SJSA1 (cell line): ENCODE data around the gene ROBO4. TPM values are rescaled to one million over a fixed set of nuclear protein-coding genes. Genes with fewer than 3 reads are reported as not detected.

ENCODE experiments used
- DNase-seq, 2 experiments: peaks; one replicate each; pipeline ENCODE4 v3.0.0-alpha.2; 2015 to 2020; ENCODE audit warnings: low spot score in 2 of 2, low read depth in 1 of 2
- H3K27ac ChIP-seq: fragments of 250-450 bp; sonication (Bioruptor Pico); 2 replicates; pipeline ENCODE4 v1.5.1; 2020; ENCODE audit warnings: mild to moderate bottlenecking, moderate library complexity
- H3K27me3 ChIP-seq: fragments of 250-450 bp; sonication (Bioruptor Pico); replicated peaks from 2 replicates; pipeline ENCODE4 v1.5.1; 2020; ENCODE audit warnings: mild to moderate bottlenecking, moderate library complexity
- H3K36me3 ChIP-seq: fragments of 250-450 bp; sonication (Bioruptor Pico); 2 replicates; pipeline ENCODE4 v1.5.1; 2020; ENCODE audit warnings: mild to moderate bottlenecking
- H3K4me1 ChIP-seq: fragments of 250-450 bp; sonication (Bioruptor Pico); replicated peaks from 2 replicates; pipeline ENCODE4 v1.6.1; 2021; ENCODE audit warnings: mild to moderate bottlenecking
- H3K4me3 ChIP-seq: fragments of 250-450 bp; sonication (Bioruptor Pico); 2 replicates; pipeline ENCODE4 v1.5.1; 2020; ENCODE audit warnings: mild to moderate bottlenecking
- H3K9me3 ChIP-seq: fragments of 250-450 bp; sonication (Bioruptor Pico); replicated peaks from 2 replicates; pipeline ENCODE4 v1.5.1; 2020; ENCODE audit warnings: mild to moderate bottlenecking
- total RNA-seq: library from RNA; depleted of rRNA; stranded (reverse); fragments of >200 nt; shearing (Covaris generic); gene quantifications from 2 replicates; pipeline ENCODE4 v1.2.3, GENCODE V29; 2014

Gene ROBO4
- total RNA-seq, 1 experiment from 2014 or later = 0.97 TPM

DNA sequence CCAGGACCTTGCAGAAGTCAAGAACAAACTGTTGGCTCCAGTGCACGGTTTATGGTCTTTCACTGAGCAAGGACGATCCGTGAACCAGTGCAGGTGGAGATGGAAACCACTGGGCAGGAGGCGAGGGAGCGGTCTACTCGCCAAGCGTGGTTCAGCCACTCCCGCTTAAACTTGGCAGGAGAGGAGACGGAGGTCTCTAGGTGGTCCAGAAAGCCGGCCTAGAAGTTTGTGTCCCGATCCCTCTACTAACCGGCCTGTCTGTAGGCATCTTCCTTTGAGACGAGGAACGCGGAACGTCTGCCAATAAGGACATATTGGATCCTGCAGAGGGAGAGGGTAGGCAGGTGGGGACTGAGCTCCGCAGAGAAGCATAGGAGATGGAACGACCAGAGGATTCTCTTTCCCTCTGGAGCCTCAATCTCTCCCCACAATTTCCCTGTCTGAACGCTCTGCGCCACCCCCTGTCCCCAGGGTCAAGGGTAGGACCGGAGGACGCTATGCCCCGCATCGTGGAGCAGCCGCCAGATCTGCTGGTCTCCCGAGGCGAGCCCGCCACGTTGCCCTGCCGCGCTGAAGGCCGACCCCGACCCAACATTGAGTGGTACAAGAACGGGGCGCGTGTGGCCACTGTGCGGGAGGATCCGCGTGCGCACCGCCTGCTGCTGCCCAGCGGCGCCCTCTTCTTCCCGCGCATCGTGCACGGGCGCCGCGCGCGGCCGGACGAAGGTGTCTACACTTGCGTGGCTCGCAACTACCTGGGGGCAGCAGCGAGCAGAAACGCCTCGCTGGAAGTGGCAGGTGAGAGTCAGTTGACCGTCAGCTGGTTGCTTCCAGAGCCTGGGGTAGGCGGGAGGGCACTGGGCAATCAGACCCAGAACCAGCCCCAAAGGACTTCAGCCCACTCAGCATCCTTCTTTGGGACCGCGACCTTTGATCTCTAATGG, 29.1 kb downstream of the ROBO4 start:
- no peak for DNase-seq
- H3K9me3 ChIP-seq = no peaks in the 10 kb centered on the region
- peaks cover 41% of the 10 kb centered on the region for H3K27me3 ChIP-seq
- H3K4me1 ChIP-seq = peaks cover 4% of the 10 kb centered on the region; the same call in 1 of the 2 replicates
- H3K27ac ChIP-seq = no peak overlapping the region
- H3K36me3 ChIP-seq = no peaks in the 10 kb centered on the region
- H3K4me3 ChIP-seq = no peak overlapping the region

DNA sequence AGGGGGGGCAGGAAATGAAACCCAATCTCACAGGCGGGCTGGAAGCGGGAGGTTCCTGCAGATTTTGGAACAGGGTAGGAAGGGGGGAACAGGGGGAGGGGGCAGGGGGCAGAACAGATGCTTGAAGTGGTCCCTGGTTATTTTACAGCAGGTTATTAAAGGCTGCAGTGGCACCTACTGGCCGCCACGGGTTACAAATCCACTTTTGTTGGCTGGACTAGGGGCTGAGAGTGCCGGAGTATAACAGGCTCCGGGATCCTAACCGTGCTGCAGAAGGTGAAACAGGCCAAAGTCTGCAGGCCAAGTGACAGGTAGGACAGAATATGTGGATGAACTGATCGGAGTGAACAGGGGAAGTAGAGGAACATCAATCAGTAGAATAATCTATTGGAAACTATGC, 30.0 kb downstream of the ROBO4 start:
- DNase-seq = no peak
- Histone ChIP-seq H3K9me3 (no peaks in the 10 kb centered on the region), H3K4me1 (peaks cover 4% of the 10 kb centered on the region; the same call in 1 of the 2 replicates), H3K27ac (no peak overlapping the region), H3K27me3 (peaks cover 41% of the 10 kb centered on the region), H3K36me3 (no peaks in the 10 kb centered on the region), H3K4me3 (no peak overlapping the region)

DNA sequence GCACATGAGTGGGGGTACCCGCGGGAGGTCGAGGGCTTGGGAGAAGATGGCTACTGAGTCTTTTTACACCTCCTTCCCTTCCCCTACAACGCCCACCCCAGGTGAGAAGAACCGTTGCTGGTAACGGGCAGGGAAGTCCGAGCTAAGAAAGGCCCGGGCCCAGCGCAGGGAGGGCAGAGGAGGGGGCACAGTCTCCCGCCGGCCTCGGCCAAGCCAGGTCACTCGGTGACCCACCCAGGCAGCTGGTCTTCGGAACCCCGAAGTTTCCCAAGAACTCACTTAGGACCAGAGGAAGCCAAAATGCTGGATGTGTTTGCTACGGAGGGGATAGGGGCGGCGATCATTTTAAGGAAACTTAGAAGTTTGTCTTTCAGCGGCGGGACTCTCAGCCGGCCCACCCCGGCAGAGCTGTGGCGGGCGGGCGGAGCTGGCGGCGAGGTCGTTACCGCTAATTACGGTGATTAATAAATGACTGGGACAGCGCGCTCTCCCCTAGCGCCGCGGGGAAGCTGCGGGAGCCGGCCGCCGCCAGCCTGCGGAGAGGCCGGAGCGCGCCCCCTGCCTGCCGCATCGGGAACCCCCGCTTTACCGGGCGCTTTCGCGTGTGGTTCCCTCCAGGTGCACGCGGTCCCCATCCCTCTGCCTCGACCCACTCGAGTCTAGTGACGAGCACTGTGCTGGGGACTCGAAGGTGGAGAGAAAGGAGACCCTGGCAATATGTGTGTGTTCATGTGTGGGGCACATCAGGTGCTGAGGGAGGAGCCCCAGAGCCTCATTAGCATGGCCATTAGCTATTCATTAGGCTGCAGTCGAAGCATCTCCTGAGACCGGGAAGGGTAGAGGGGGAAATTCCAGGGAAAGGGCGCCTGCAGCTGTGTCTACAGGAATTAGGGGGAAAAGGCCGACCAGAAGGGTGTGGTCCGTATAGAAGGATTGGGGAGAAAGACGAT, 31.5 kb downstream of the ROBO4 start:
- H3K4me3 ChIP-seq = no peak overlapping the region
- peak in 1 of 2 experiments; percentile 25 for DNase-seq
- H3K27ac ChIP-seq = no peak overlapping the region
- peaks cover 41% of the 10 kb centered on the region for H3K27me3 ChIP-seq
- peaks cover 4% of the 10 kb centered on the region; the same call in 1 of the 2 replicates for H3K4me1 ChIP-seq
- H3K36me3 ChIP-seq = no peaks in the 10 kb centered on the region
- no peaks in the 10 kb centered on the region for H3K9me3 ChIP-seq

- no peak for DNase-seq
- no peak within 1 kb of the TSS for H3K4me3 ChIP-seq
- no peak within 1 kb of the TSS for H3K27ac ChIP-seq
- H3K9me3 ChIP-seq = no peaks in the 10 kb centered on the region
- H3K4me1 ChIP-seq = peaks cover 4% of the 10 kb centered on the region; the same call in 1 of the 2 replicates
- no peaks in the 10 kb centered on the region for H3K36me3 ChIP-seq
- peaks cover 41% of the 10 kb centered on the region for H3K27me3 ChIP-seq
These were observed 32.3 kb downstream of the ROBO4 start, which contains the start of gene ROBO3 for GRCh38 chr11:124865181-124865901. TSS of gene ROBO3 (plus strand) at chr11:124865432. CDS start at chr11:124865578, 146 bp downstream.

DNA sequence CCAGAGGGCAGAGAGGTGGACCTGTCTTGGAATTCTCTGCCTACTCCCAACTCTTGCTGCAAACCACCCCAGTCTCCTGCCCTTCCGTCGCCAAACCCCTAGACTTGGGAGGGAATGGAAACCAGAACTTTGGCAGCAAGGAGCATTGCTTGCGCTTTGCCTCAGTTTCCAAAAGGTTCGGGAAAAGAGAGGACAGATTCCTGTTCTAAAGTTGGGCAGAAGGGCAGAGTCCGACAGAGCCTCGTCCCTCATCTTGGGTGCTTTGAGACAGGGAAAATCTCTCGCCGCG, 32.8 kb downstream of the ROBO4 start:
- Histone ChIP-seq H3K36me3 (no peaks in the 10 kb centered on the region), H3K27me3 (peaks cover 41% of the 10 kb centered on the region), H3K4me1 (peaks cover 4% of the 10 kb centered on the region; the same call in 1 of the 2 replicates), H3K9me3 (no peaks in the 10 kb centered on the region), H3K27ac (no peak overlapping the region), H3K4me3 (no peak overlapping the region)
- no peak for DNase-seq

DNA sequence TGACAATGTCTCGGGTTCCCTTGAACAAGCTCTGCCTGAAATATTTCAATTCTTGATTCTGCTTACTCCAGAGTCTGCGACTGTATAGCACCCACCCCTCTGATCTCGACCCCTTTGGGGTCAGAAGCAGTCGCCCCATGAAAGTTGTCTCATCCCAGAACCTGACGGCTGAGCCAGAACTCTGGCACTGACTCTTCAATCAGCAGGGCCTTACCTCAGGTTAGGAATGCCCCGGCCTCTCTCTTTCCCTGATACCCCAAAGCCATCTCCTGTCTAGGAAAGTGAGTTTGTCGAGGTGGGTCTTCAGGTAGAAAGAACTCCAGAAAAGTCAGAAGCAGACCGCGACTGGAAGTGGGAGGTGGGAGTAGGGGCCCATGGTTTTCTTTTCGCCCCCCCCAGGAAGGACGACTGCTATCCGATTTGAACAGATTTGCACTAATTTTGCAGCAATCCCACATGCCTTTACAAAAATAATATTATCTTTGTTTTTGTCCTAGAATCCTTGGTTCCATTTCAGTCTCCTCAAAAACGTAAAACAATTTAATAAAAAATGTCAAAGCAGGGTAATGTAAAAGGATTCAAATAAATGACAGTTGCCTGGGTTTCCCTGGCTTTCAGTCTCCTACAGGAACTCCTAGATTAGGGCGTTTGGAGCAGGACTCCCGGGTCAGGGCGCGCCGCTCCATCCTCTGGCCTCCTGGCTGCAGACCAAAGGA, 33.3 kb downstream of the ROBO4 start:
- Histone ChIP-seq H3K4me3 (no peak overlapping the region), H3K36me3 (no peaks in the 10 kb centered on the region), H3K27ac (no peak overlapping the region), H3K4me1 (peaks cover 4% of the 10 kb centered on the region; the same call in 1 of the 2 replicates), H3K27me3 (peaks cover 41% of the 10 kb centered on the region), H3K9me3 (no peaks in the 10 kb centered on the region)
- DNase-seq = no peak

DNA sequence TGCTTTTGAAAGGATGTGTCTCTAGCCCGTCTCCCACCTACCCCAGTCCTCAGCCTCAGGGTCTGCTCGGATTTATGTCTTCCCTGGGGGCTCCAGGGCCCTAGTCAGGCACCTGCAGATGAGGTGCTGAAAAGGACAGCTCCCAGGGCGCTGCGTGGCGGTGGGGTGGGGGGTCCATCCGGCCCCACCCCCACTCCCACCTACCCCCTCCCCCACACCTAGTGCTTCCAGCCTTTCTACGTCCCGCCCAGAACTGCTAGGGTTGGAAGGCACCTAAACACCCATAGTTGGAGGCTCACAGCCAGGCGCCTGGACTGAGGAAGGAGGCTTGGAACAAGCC, 33.9 kb downstream of the ROBO4 start:
- no peaks in the 10 kb centered on the region for H3K9me3 ChIP-seq
- H3K36me3 ChIP-seq = no peaks in the 10 kb centered on the region
- no peak overlapping the region for H3K4me3 ChIP-seq
- peaks cover 38% of the 10 kb centered on the region for H3K27me3 ChIP-seq
- H3K4me1 ChIP-seq = peaks cover 1% of the 10 kb centered on the region; the same call in 1 of the 2 replicates
- no peak overlapping the region for H3K27ac ChIP-seq
- DNase-seq = no peak

DNA sequence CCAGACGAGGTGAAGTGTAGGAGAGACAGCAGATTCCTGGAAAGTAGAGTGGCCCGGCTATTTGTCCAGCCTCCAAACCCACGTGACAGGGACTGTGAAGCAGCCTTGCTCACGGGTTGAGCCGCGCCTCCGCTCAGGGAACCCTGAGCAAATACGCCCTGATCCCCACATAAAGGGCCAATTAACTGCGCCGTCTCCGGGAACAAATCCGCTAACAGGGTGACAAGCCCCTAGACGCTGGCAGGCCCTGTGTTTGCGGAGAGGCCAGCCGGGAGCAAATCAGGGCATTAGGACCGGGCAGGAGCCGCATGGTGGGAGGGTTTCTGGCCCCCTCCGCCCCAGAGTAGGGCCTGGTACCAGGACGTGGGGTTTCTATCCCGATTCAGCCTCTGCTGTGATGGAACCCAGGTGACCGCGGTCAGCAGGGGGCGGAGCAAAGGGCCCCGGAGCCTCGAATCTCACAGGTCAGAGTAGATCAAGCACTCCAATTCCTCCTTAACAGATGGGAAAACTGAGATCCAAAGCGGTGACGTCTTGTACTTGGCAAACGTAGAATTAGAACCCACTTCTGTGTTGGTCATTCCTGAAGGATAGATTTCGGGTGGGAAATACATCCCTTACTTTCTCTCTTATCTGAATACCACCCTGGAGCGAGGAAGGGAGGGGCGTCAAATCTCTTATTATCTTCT, 34.4 kb downstream of the ROBO4 start:
- Histone ChIP-seq H3K36me3 (no peaks in the 10 kb centered on the region), H3K4me1 (no peaks in the 10 kb centered on the region), H3K27ac (no peak overlapping the region), H3K4me3 (no peak overlapping the region), H3K9me3 (no peaks in the 10 kb centered on the region), H3K27me3 (peaks cover 32% of the 10 kb centered on the region)
- DNase-seq = no peak

GRCh38 chr11:124861670-124862069, 36.0 kb downstream of the ROBO4 start:
- no peaks in the 10 kb centered on the region for H3K9me3 ChIP-seq
- H3K4me1 ChIP-seq = no peaks in the 10 kb centered on the region
- H3K4me3 ChIP-seq = no peak overlapping the region
- no peak for DNase-seq
- no peak overlapping the region for H3K27ac ChIP-seq
- peaks cover 28% of the 10 kb centered on the region for H3K27me3 ChIP-seq
- H3K36me3 ChIP-seq = no peaks in the 10 kb centered on the region

DNA sequence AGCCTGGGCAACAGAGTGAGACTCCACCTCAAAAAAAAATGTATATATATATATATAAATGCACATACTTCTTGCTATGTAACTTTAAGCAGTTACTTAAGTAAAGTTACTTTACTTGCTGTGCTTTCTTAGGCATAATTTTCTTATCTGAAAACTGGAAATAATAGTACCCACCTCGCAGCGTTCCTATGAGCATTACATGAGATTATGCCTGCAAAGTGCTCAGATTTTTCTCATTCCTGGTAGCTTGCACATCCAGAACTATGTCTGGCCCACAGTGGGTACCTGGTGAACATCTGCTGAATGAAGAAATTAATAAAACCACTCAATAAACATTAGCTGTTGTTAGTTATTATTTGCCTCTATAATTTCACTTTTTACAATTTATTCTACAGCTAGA, 38.5 kb downstream of the ROBO4 start:
- no peak overlapping the region for H3K27ac ChIP-seq
- no peaks in the 10 kb centered on the region for H3K36me3 ChIP-seq
- no peak overlapping the region for H3K4me3 ChIP-seq
- H3K4me1 ChIP-seq = no peaks in the 10 kb centered on the region
- peaks cover 4% of the 10 kb centered on the region; the same call in 1 of the 2 replicates for H3K27me3 ChIP-seq
- H3K9me3 ChIP-seq = no peaks in the 10 kb centered on the region
- DNase-seq = no peak

- peaks cover 23% of the 10 kb centered on the region for H3K27me3 ChIP-seq
- no peaks in the 10 kb centered on the region for H3K36me3 ChIP-seq
- no peak overlapping the region for H3K4me3 ChIP-seq
- no peaks in the 10 kb centered on the region for H3K4me1 ChIP-seq
- H3K27ac ChIP-seq = no peak overlapping the region
- DNase-seq = no peak
- no peaks in the 10 kb centered on the region for H3K9me3 ChIP-seq
These were observed 51.5 kb downstream of the ROBO4 start for GRCh38 chr11:124846070-124846673.

DNA sequence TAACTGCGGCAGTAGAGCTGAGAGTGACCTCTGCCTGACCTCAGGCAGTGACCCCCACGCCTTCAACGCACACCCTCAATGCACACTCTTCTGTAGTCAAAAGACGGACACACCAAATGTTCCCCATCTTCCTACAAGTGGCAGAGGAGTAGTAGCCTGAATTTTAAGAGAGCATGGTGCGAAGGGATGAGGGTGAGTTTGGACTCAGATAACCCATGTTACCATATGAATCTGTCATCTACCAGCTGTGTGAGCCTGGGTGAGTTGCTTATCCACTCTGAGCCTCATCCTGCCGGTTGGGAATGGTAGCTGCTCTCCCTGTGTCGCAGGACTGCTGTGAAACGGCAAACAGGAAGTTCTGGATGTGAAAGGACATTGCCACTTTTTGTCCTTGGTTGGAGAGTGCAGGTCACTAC, 53.0 kb downstream of the ROBO4 start:
- H3K36me3 ChIP-seq = no peaks in the 10 kb centered on the region

More for the DNA sequence above, 53.0 kb downstream of the ROBO4 start:
- H3K27ac ChIP-seq = no peak overlapping the region
- peaks cover 34% of the 10 kb centered on the region for H3K27me3 ChIP-seq
- 0 out of 2 replicates have a peak, but pooled peaks cover 1% of the 10 kb centered on the region for H3K4me1 ChIP-seq
- no peaks in the 10 kb centered on the region for H3K9me3 ChIP-seq
- no peak for DNase-seq
- H3K4me3 ChIP-seq = no peak overlapping the region
